GM19395 (cell line): Measurements from ENCODE around the gene SLC10A2.
"Not testable (repeated sequence)": the region's sequence is repeated elsewhere in the genome, so short reads cannot be mapped to it uniquely, and the experiment has no call there.

Experiments
- ATAC-seq: cut with Tn5 transposase; IDR thresholded peaks from one replicate; pipeline ENCODE4 v1.9.1; 2021; ENCODE audit warnings: mild to moderate bottlenecking, moderate library complexity; ENCODE audit not compliant: unreplicated experiment

The SLC10A2 gene

GRCh38 chr13:103066079-103066780, at the start of gene SLC10A2:
TSS of gene SLC10A2 (minus strand) at chr13:103066417. CDS start at chr13:103066249, 168 bp downstream.
- ATAC-seq, result no peak

- ATAC-seq, result no peak
Measured at GRCh38 chr13:103107580-103107979, 41.4 kb upstream of the SLC10A2 start.

- ATAC-seq, result no peak
Measured at GRCh38 chr13:103104340-103104739, 38.1 kb upstream of the SLC10A2 start.

GRCh38 chr13:103103456-103103855, 37.2 kb upstream of the SLC10A2 start:
- not testable (repeated sequence) for ATAC-seq

GRCh38 chr13:103102482-103102881, 36.3 kb upstream of the SLC10A2 start:
- no peak for ATAC-seq

GRCh38 chr13:103101901-103102300, 35.7 kb upstream of the SLC10A2 start:
- ATAC-seq, result no peak

- no peak for ATAC-seq
Measured at GRCh38 chr13:103101500-103101899, 35.3 kb upstream of the SLC10A2 start.

- ATAC-seq, result no peak
Measured at GRCh38 chr13:103100830-103101229, 34.6 kb upstream of the SLC10A2 start.

GRCh38 chr13:103099722-103100293, 33.6 kb upstream of the SLC10A2 start:
- ATAC-seq, result no peak

- no peak for ATAC-seq
Measured at GRCh38 chr13:103098535-103098934, 32.3 kb upstream of the SLC10A2 start.

- no peak for ATAC-seq
Measured at GRCh38 chr13:103097366-103097928, 31.2 kb upstream of the SLC10A2 start.

- not testable (repeated sequence) for ATAC-seq
Measured at GRCh38 chr13:103093649-103094048, 27.4 kb upstream of the SLC10A2 start.

- ATAC-seq, result no peak
Measured at GRCh38 chr13:103087275-103087674, 21.1 kb upstream of the SLC10A2 start.

GRCh38 chr13:103081435-103081834, 15.2 kb upstream of the SLC10A2 start:
- ATAC-seq, result no peak

- ATAC-seq, result peak; percentile 92
Measured at GRCh38 chr13:103078158-103078557, 11.9 kb upstream of the SLC10A2 start.

- no peak for ATAC-seq
Measured at GRCh38 chr13:103068836-103069235, 2.6 kb upstream of the SLC10A2 start.

GRCh38 chr13:103067751-103068555, 1.7 kb upstream of the SLC10A2 start:
- ATAC-seq, result peak; percentile 56

- no peak for ATAC-seq
Measured at GRCh38 chr13:103066781-103067345, 646 bp upstream of the SLC10A2 start.

GRCh38 chr13:103063376-103063775, 2.8 kb downstream of the SLC10A2 start:
- ATAC-seq, result no peak

GRCh38 chr13:103062079-103062478, 4.1 kb downstream of the SLC10A2 start:
- no peak for ATAC-seq

- no peak for ATAC-seq
Measured at GRCh38 chr13:103056008-103056407, 10.2 kb downstream of the SLC10A2 start.
